Neural cell (in vitro differentiated cells): ENCODE data around the gene HIVEP3. TPM values are rescaled to one million over a fixed set of nuclear protein-coding genes. Genes with fewer than 3 reads are reported as not detected.

Experiments used
- H2AFZ ChIP-seq: fragments of 200-600, 300-800 bp; sonication (generic), shearing (Covaris generic); 2 replicates; pipeline ENCODE4 v1.6.0; 2014; ENCODE audit warnings: low read depth, mild to moderate bottlenecking, antibody characterized with exemption, low read length, moderate library complexity
- H3F3A ChIP-seq: fragments of 200-600 bp; shearing (Covaris generic); 2 replicates; pipeline ENCODE4 v1.6.1; 2016; ENCODE audit warnings: mild to moderate bottlenecking, moderate library complexity, mixed read lengths, antibody characterized with exemption, low read length; ENCODE audit not compliant: insufficient read depth, poor library complexity, severe bottlenecking
- H3K27ac ChIP-seq: fragments of 200-600, 300-800 bp; sonication (generic), shearing (Covaris generic); 2 replicates; pipeline ENCODE4 v1.5.1; 2014; ENCODE audit warnings: mild to moderate bottlenecking, low read length, moderate library complexity
- H3K27me3 ChIP-seq: fragments of 300-800, 200-600 bp; sonication (generic), shearing (Covaris generic); 2 replicates; pipeline ENCODE4 v1.6.0; 2014; ENCODE audit warnings: mild to moderate bottlenecking, low read depth, low read length, moderate library complexity; ENCODE audit not compliant: insufficient read depth
- H3K36me3 ChIP-seq: fragments of 300-800, 200-600 bp; sonication (generic), shearing (Covaris generic); 2 replicates; pipeline ENCODE4 v1.5.1; 2014; ENCODE audit warnings: mild to moderate bottlenecking, antibody characterized with exemption, low read length, moderate library complexity; ENCODE audit not compliant: insufficient read depth
- H3K4me2 ChIP-seq: fragments of 300-800, 200-600 bp; sonication (generic), shearing (Covaris generic); 2 replicates; pipeline ENCODE4 v1.6.0; 2014; ENCODE audit warnings: mild to moderate bottlenecking, low read length
- H3K4me3 ChIP-seq: fragments of 300-800, 200-600 bp; sonication (generic), shearing (Covaris generic); 2 replicates; pipeline ENCODE4 v1.5.1; 2014; ENCODE audit warnings: mild to moderate bottlenecking, low read length, moderate library complexity
- H3K79me2 ChIP-seq: fragments of 200-600 bp; shearing (Covaris generic); replicated peaks from 2 replicates; pipeline ENCODE4 v1.6.0; 2014; ENCODE audit warnings: mild to moderate bottlenecking, low read length, moderate library complexity; ENCODE audit not compliant: insufficient read depth
- H3K9ac ChIP-seq: fragments of 300-800, 200-600 bp; sonication (generic), shearing (Covaris generic); 2 replicates; pipeline ENCODE4 v1.6.1; 2016; ENCODE audit warnings: mild to moderate bottlenecking, low read length, mixed read lengths
- H3K9me2 ChIP-seq: fragments of 200-600 bp; shearing (Covaris generic); 2 replicates; pipeline ENCODE4 v1.6.1; 2016; ENCODE audit warnings: mild to moderate bottlenecking, low read length, mixed read lengths; ENCODE audit not compliant: insufficient read depth
- H3K9me3 ChIP-seq: fragments of 200-600, 300-800 bp; sonication (generic), shearing (Covaris generic); 2 replicates; pipeline ENCODE4 v1.6.1; 2016; ENCODE audit warnings: mild to moderate bottlenecking, mixed run types, low read length, moderate library complexity, mixed read lengths
- H4K20me1 ChIP-seq: fragments of 200-600 bp; shearing (Covaris generic); 2 replicates; pipeline ENCODE4 v1.6.1; 2016; ENCODE audit warnings: mild to moderate bottlenecking, mixed run types; ENCODE audit not compliant: insufficient read depth
- CTCF ChIP-seq: fragments of 450-650 bp; IDR thresholded peaks from 2 replicates; pipeline ENCODE4 v1.5.1; 2014; ENCODE audit warnings: antibody characterized with exemption, mild to moderate bottlenecking, moderate library complexity; ENCODE audit not compliant: poor library complexity, severe bottlenecking
- EP300 ChIP-seq: fragments of 450-650 bp; conservative IDR thresholded peaks from 2 replicates; pipeline ENCODE4 v1.6.1; 2014; ENCODE audit warnings: antibody characterized with exemption, mild to moderate bottlenecking, moderate library complexity; ENCODE audit not compliant: poor library complexity, severe bottlenecking
- EZH2 ChIP-seq: fragments of 200-600, 300-800 bp; shearing (Covaris generic), sonication (generic); IDR thresholded peaks from 2 replicates; pipeline ENCODE4 v1.6.1; 2014; ENCODE audit warnings: antibody characterized with exemption, low read length, borderline replicate concordance, mild to moderate bottlenecking; ENCODE audit not compliant: insufficient read depth, poor library complexity, severe bottlenecking
- MXI1 ChIP-seq: fragments of 450-650 bp; conservative IDR thresholded peaks from 2 replicates; pipeline ENCODE4 v1.6.1; 2014; ENCODE audit warnings: antibody characterized with exemption, mild to moderate bottlenecking; ENCODE audit not compliant: poor library complexity, severe bottlenecking
- POLR2AphosphoS5 ChIP-seq: IDR thresholded peaks from 2 replicates; pipeline ENCODE4 v1.6.1; 2012
- RAD21 ChIP-seq: fragments of 450-650 bp; conservative IDR thresholded peaks from 2 replicates; pipeline ENCODE4 v1.6.1; 2014; ENCODE audit warnings: antibody characterized with exemption, mild to moderate bottlenecking, moderate library complexity
- REST ChIP-seq: IDR thresholded peaks from 2 replicates; pipeline ENCODE4 v1.6.1; 2012; ENCODE audit warnings: borderline replicate concordance
- SMC3 ChIP-seq: fragments of 450-650 bp; conservative IDR thresholded peaks from 2 replicates; pipeline ENCODE4 v1.6.1; 2014; ENCODE audit warnings: antibody characterized with exemption, mild to moderate bottlenecking, moderate library complexity; ENCODE audit not compliant: poor library complexity
- TAF1 ChIP-seq: IDR thresholded peaks from 2 replicates; pipeline ENCODE4 v1.6.1; 2012; ENCODE audit warnings: low read depth
- polyA plus RNA-seq: library from polyadenylated mRNA; depleted of rRNA; stranded (reverse); fragments of >200 nt; gene quantifications from 2 replicates; pipeline ENCODE4 v1.2.3, GENCODE V29; 2014

The HIVEP3 gene
- polyA plus RNA-seq, 1 donor from 2014 or later = 2.6 TPM

- no peak overlapping the region for H3K9ac ChIP-seq
- no peak overlapping the region for H3K4me2 ChIP-seq
- no peak for TF ChIP-seq EZH2
- TF ChIP-seq REST = no peak
- TF ChIP-seq SMC3 = no peak
- no peak for TF ChIP-seq EP300
- TF ChIP-seq TAF1 = no peak
- no peak for TF ChIP-seq POLR2AphosphoS5
- no peak for TF ChIP-seq MXI1
- TF ChIP-seq RAD21 = no peak
- no peak for TF ChIP-seq CTCF
- H3K27ac ChIP-seq = no peak overlapping the region
- H3K4me3 ChIP-seq = no peak overlapping the region
- H3K79me2 ChIP-seq = no peaks in the 10 kb centered on the region
- H3K9me2 ChIP-seq = no peaks in the 10 kb centered on the region
- H3K36me3 ChIP-seq = no peaks in the 10 kb centered on the region
- no peaks in the 10 kb centered on the region for H3K27me3 ChIP-seq
- H3K9me3 ChIP-seq = no peaks in the 10 kb centered on the region
- H3F3A ChIP-seq = no peaks in the 10 kb centered on the region
- H2AFZ ChIP-seq = no peak overlapping the region
- H4K20me1 ChIP-seq = no peaks in the 10 kb centered on the region
Observed at GRCh38 chr1:41888756-41889155, 30.0 kb downstream of the HIVEP3 start.

- H3K27ac ChIP-seq = no peak overlapping the region
- H3K9ac ChIP-seq = no peak overlapping the region
- no peak for TF ChIP-seq EP300
- no peak for TF ChIP-seq RAD21
- no peak for TF ChIP-seq REST
- TF ChIP-seq CTCF = no peak
- no peak for TF ChIP-seq EZH2
- TF ChIP-seq SMC3 = no peak
Observed at GRCh38 chr1:41887365-41887764, 31.4 kb downstream of the HIVEP3 start.

More at GRCh38 chr1:41887365-41887764, 31.4 kb downstream of the HIVEP3 start:
- Histone ChIP-seq H3K9me3 (no peaks in the 10 kb centered on the region), H3K4me2 (no peak overlapping the region), H4K20me1 (no peaks in the 10 kb centered on the region), H3K79me2 (no peaks in the 10 kb centered on the region), H3F3A (peaks cover 3% of the 10 kb centered on the region), H3K27me3 (no peaks in the 10 kb centered on the region), H3K9me2 (no peaks in the 10 kb centered on the region), H3K4me3 (no peak overlapping the region), H3K36me3 (no peaks in the 10 kb centered on the region), H2AFZ (no peak overlapping the region)
